GM19328 (cell line): ENCODE measurements around the gene INAVA.

Experiments used
- ATAC-seq: cut with Tn5 transposase; IDR thresholded peaks from one replicate; pipeline ENCODE4 v1.9.1; 2021; ENCODE audit warnings: mild to moderate bottlenecking, moderate library complexity; ENCODE audit not compliant: unreplicated experiment

INAVA gene

DNA sequence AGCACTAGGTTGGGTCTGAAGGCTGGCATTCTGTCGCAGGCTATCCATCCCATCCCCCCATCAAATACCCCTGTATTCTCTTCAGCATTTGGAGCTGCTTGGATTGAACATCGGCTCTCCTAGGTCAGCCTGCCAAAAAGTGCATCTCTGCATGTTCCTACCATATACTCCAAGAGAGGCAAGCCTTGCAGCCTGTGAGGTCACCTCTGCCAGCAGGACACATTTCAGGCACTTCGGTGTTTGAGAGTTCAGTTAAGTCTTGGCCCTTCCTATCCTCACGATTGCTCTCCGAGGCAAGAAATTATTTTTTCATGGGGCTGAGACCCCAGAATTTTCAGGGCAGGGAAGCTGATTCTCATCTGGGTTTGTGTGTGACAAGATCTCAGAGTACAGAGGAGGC is 19.3 kb upstream of the INAVA start:
- ATAC-seq, result no peak

DNA sequence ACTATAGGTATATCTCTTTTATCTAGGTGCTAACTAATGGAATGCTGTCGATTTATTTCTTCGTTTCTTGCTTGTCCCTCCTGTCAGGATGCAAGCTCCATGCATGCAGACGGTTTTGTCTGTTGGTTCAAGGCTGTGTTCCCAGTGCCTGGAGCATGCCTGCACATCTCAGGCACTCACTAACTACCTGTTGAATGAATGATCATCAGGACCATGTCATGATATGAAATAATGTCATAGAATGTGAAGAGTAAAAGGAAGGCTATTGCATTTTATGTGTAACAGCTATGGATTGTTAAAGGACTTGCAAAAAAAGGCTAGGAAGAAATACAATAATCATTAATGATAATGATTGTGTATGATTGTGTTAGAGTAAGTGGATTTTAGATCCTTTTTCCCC is 17.7 kb upstream of the INAVA start:
- ATAC-seq, result no peak

DNA sequence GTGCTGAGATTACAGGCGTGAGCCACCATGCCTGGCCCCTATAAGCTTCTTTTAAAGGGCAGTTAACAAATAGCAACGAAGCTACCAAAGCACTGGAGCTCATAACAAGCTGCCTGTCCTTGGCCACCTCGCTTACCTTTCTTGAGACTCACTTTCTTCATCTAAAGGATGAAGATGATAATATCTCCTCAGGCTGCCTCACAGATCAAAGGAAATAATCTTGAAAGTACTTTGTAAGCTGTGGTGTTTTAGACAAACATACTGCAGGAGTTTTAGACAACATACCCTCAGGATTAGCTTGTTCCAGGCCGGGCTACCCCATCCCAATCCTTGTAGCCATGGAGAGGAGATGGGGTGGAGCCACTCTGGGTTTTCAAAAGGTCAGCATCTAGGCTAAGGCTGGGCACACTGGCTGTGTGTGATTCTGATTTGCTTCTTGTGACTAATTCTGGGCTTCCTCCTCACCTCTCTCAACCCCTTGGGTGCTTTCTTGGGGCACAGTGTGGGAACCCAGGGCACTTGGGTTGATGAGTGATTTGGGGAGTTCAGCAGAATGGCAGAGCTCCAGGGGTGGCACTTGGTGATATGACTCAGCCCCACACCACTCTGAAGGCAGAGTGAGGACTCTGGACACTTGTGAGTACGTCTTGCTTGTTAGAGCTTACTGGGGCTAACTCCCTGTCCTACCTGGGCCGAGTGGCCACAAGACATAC is 16.7 kb upstream of the INAVA start:
- no peak for ATAC-seq

DNA sequence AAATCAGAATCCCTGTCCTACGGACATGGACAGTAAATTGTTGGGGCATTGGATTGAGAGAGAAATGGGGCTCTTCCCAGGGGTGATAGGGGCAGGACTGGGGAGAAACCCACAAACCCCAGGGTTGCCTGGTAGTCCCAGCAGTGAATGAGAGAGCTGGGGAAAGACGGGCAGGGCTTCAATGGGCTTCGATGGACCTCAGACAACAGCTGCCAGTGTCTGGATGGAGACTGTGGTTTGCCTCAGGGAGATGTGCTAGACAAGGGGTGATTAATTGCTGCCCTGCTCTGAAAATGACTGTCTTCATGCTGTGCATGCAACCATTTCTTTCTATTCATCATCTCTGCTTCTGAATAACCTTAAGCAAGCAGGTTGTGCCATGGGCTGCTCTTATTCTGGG is 14.5 kb upstream of the INAVA start:
- no peak for ATAC-seq

DNA sequence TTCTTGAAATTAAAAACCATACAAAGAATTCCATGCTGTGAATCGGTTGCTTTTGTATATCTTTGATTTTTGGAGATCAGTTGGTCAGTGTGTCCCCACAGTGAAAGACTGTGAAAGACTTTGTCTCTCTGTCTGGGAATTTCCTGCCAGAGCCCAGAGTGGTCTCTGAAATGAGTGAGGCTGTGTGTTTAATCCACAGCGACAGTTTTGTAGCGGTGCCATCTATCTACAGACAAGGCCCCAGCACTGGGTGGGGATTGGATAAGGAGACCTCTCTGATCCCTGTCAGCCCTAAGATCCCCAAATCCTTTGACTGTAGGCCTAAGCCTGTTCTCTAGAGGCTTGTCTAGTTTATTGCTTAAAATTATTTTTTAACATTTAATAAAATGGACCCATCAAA is 11.6 kb upstream of the INAVA start:
- ATAC-seq, result no peak

DNA sequence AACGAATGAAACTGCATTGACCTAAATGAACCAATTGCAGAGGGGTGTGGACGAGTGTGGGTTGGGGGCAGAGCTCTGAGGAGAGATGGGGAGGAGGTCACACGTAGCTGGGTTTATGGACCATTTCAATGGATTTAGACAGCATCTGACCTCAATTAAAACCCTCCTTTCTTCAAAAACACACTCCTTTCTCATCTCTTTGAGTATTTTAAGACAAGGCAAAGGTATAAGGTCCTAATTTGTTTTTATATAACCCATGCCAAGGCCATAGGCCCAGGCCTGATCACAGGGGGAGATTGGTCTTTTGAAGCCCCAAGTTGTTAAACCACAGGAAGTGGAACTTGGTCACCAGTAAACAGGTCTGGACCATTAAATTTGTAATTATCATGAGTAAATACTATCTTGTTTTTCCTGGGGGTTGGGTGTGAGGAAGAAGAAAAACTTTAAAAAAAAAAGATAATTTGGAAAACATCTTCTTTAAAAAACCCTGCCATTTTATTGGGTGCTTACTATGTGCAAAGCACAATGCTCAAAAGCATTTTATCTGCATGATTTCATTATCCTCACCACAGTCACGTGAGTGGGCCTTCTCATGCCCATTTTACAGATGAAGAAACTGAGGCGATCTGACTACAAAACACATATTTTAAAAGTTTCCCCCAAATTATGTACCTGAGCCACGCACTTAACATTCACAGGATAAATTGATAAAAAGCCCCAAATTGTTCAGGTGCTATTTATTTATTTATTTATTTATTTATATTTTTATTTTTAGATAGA is 8.9 kb upstream of the INAVA start:
- no peak for ATAC-seq

DNA sequence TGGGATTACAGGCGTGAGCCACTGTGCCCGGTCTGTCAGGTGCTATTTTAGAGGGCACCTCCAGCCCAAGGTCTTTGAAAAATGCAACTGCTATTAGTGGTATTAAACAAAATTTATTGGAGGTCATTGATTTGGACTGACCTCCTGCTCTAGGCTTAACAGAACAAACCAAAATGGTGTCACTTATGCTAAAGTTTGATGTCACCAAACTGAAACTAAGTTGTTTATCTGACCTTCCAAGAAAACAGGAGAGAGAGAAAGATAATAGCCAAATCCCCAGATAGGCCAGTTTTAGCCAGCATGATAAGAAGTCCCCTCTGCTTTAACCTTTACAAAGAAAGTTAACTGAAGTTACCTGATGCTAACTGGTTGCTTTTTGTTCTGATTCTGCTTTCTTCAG is 8.1 kb upstream of the INAVA start:
- no peak for ATAC-seq

DNA sequence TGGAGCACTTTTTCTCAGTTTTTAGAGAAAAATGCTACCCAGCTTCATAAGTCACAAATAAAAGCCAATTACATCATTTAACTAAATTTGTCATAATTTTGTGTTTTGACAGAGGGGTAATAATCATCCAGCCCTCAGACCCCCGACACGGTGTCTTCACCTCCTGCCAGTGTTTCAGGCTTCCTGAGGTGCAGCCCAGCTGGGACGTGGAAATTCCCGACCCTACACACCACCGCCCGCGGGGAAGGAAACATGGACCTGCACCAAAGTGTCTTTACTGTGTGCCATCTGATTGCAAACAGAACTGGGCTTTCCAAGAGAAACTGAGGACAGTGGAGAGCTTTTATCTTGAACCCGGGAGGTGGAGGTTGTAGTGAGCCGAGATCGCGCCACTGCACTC is 7.7 kb upstream of the INAVA start:
- ATAC-seq, result no peak

DNA sequence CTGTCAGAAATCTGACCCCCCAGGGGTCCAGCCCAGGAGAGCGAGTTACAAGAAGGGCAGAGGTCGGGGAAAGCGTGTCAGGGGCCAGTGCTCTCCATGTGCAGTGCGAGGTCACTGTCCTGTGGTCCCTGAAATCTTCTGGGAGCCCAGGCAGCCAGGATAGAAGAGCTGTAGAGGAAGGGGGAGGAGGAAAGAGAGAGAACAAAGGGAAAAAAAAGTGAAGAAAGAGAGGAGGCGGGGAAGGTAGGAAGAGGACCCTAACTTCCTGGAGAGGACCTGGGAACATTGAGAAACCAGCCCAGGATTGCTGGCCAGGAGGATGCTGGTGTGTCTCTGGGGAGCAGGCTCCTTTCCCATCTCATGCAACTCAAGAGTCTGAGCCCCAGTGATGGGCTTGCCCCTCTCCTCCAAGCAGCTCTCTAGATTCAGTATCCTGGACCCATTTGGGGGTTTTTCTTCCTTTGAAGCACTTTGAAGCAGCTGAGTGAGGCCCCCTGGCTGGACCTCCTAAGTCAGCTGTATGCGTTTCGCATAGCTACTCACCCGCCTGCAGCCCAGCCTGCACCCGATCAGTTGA is 6.8 kb upstream of the INAVA start:
- ATAC-seq, result no peak

DNA sequence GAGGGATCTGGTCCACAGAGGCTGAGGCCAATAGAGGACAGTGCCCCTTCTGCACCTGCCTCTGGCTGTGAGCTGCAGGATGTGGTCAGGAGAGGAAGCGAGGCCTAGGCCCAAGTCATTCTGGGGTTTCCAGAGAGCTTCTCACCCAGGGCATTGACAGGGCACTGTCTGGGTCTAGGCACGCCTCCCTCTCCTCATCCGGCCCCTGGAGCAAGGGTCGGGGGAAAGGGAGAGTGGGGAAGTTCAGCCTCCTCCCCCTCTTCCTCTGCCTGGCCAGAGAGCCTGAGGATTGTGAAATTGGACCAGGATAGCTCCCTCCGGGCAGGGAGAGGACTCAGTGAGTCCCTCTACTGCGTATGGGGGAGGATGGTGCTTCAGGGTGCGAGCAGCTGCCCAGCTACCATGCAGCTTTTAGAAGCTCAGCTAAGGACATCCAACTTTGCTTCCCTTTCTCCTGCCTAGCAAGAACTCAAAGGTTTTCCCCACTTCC is 6.3 kb upstream of the INAVA start:
- ATAC-seq, result peak; percentile 81

DNA sequence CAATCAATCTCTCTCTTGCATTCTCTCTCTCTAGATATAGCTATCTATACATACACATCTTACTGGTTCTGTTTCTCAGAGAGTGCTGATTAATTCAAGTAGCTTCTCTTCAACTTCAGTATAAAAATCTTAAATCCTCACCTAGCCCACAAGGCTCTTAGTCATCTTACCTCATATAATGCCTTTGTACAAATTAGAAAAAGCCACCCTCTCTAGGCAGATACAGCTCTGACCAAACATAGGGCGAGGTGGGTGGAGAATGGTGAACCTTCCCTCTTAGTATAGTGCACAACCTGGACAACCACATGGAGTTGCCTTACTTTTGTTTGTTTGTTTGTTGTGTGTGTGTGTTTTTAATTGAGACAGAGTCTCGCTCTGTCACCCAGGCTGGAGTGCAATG is 5.1 kb upstream of the INAVA start:
- ATAC-seq, result no peak

DNA sequence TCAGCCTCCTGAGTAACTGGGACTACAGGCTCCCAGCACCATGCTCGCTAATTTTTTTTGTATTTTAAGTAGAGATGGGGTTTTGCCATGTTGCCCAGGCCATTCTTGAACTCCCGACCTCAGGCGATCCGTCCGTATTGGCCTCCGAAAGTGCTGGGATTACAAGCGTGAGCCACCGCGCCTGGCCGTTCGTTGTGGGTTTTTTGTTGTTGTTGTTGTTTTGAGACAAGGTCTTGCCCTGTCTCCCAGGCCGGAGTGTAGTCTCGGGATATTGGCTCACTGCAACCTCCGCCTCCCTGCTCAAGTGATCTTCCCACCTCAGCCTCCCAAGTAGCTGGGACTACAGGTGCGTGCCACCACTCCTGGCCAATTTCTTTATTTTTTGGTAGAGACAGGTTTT is 4.7 kb upstream of the INAVA start:
- no peak for ATAC-seq

DNA sequence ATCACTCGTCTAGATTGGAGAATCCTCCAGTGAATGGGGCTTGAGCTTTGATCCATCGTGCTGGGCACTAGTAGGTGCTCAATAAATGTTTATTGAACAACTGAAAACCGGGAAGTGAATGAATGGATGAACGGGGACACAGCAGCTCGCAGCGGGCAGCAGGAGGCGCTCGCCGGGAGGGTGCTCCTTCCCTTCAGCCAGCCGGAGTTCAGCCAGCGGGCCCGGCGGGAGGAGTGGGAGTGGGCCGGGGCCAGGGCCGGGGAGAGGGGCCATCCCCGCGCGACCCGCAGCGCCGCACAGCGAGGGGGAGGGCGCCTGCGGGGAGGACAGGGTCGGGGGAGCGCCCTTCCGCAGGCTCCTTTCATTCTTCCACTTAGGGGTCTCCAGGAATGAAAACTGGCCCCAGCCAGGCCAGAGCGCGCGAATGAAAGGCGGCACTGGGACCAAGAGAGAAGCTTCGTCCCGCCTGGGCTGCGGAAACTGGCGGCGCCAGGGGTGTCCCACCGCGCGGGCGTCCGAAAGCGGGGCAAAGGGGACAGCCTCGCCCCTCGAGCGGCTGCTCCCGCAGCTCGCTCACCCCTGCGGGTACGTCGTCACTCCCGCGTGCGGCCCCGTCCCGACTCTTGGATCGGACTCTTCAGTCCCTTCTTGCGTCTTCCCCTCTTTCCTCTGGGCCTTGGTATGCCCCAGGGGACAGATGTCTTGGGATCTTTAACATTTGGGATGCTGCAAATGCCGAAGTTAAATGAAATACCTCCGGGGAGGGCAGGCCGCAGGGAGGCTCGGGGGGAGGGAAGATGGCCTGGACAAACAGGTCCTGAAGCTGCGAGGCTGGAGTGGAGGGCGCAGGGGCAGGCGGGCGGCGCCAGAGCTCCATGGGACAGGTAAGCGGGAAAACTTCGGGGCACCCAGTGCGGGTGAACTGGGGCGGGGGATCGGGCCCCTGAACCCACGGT is 3.6 kb upstream of the INAVA start:
- no peak for ATAC-seq

DNA sequence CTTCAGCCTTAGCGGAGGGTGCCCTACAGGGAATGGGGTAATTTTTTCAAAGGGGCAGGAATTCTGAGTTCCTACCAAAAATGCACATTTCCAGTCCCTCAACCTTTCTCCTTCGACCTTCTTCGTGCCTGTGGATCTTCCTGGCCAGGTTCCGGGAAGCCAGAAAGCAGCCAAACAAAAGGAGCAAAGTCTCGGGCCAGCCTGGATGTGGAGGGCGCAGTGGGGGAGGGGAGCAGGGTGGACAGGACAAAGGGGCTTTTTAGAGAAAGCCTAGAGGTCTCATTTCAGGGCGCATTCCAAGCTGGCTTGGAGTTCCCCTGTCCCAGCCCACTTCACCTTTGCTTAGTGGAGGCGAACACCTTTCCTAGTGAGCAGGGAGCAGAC is 2.9 kb upstream of the INAVA start:
- ATAC-seq, result no peak

DNA sequence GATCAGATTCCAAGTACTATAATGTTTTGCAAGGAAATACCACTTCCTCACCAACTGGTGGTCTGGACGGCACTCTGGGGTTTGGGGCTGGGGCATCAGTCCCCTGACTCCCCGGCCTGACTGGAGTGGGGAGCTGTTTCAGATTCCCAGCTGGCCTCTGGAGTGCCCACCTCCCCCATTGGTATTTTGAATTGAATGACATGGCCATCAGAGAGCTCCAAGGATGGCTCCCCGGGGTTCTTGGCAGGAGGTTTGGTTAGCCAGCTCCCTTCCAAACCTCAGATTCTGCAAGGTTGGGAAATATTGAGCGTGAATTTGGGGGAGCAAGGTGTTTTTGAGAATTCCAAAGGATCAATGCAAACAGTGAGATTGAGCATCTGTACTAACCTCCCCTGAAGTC is 2.2 kb upstream of the INAVA start:
- ATAC-seq, result no peak

DNA sequence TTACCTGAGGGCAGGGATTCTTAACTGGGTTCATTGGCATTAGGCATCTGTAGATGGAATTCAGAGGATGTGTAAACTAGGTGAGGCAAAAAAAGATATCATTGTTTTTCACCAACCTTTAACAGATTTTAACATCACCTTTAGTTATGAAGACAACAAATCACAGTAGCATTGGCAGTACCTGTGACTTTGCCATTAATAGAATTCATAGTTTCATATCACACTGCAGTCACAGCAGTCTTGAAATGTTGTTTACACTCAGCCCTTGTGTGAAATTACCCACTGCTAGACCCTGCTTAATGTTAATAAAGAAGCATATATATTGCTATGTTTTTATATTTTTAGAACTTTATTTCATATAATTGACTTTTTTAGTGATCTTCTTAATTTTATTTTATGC is 1.7 kb upstream of the INAVA start:
- no peak for ATAC-seq

DNA sequence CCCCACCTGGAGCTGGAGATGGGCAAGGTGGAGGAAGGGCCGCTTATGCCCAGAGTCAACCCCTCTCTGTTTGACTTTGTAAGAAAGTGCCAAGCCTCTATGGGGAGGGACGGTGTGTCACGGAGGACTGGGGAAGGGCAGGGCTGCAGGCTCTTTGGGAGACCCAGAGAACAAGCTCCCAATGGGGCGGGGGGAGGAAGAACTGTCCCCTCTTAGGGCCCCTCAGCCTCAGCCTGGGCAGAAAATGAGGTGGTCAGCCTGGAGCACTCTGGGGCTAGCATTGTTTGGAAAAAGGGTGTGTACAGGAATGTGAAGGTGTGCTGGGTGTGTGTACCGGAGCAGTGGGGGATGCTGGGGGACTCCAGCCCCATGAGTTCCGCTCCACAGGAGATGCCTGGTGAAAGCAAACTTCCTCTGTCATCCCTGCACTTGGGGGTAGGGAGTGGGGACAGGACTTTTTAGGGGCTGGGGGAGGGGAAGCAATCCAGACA is 1.2 kb upstream of the INAVA start:
- no peak for ATAC-seq

DNA sequence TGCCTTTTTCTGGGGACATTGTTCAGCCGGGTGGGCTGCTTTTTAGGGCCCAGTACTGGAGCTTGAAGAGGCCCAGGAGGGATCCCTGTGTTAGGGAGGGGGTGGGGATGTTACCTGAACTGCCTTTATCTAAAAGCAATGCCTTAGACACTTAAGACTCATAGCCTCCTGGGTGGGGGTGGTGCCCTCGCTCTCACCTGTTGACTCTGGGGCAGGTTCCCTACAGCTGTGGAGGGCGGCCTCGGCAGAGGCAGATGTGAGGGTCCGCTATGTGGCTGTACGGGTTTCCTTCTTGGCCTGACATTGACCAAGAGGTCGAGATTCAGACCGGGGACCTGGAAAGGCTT is 716 bp downstream of the INAVA start:
- ATAC-seq, result no peak

DNA sequence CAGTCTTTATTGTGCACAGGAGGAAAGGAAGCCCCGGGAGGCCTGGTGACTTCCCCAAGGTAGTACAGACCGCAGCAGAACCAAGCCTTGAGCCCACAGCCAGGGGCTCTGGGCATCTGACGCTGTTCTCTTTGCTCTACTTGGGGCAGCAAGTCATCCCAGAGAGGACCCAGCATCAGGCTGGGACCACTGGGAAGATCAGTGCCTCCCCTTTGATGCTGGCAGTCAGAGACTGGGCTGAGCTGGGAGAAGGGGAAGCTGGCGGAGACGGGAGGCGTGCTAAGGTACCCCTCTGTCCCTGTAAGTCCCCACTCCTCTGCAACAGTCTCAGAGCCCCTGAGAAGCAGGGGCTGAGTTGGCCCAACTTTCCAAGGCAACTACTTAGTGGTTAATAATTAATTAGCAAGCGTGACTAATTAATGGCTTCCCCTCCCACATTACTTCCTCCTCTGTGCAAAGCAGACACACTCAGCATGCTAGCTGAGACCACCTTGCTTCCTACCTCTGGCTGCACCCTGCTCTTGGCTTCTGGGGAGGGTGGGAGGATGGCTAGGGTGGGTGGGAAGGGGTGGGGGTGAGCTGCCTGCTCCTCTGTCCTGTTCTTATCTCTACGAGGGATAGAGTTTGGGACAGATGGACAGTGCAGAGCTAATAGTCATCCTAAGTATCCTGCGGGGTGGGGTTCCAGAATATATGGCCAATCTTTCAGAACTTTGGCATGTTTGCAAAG is 1.3 kb downstream of the INAVA start:
- ATAC-seq, result no peak

DNA sequence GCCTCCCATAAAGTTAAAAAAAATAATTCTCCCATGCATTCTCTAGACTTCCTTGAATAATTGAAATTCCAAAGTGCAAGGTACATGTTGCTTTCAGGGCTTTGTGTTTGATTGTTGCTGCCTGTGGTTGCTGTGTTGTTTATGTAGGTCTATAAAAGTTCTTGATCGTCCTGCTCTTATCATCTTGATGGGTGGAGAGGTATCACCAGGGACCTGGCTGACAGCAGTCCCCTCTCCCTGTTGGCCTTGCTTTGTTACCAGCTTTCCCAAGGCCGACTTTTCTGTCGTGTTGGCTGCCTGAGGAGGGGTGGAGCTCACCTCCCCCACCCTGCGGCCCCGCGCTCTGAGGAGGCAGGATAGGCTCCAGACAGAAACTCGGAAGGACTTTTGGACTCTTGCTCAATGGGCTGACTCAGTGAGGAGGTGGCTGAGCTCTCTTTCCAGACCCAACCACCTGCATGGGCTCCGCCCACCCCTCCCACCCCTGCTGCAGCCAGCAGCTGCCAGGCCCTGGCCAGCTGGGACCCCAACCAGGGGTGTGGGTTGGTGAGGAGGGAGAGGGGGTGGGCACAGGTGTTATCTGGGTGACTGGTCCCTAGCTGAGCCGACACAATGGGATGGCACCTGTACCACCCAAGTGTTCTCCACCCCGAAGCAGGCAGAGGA is 2.0 kb downstream of the INAVA start:
- no peak for ATAC-seq
